Transverse colon (tissue), 4 donors: ENCODE measurements around the gene ZYG11B. TPM values are rescaled to one million over a fixed set of nuclear protein-coding genes. Genes with fewer than 3 reads are reported as not detected.
"Not testable (repeated sequence)": the region's sequence is repeated elsewhere in the genome, so short reads cannot be mapped to it uniquely, and the experiment has no call there.

Experiments
- DNase-seq: peaks from one replicate; pipeline ENCODE4 v3.0.0-alpha.2; 2019
- H3K27ac ChIP-seq, 4 donors: fragments of 200-600 bp; sonication (generic); 2 replicates each; pipeline ENCODE4 v1.5.1; 2016 to 2018; ENCODE audit warnings: inconsistent platforms in 4 of 4
- H3K27me3 ChIP-seq: fragments of 200-600 bp; sonication (generic); 2 replicates; pipeline ENCODE4 v1.5.1; 2017; ENCODE audit warnings: inconsistent platforms
- H3K36me3 ChIP-seq, 4 donors: fragments of 200-600 bp; sonication (generic); 2 replicates each; pipeline ENCODE4 v1.5.1; 2017 to 2019; ENCODE audit warnings: inconsistent platforms in 4 of 4
- H3K4me1 ChIP-seq, 4 donors: fragments of 200-600 bp; sonication (generic); 2 replicates each; pipeline ENCODE4 v1.5.1; 2017 to 2020; ENCODE audit warnings: inconsistent platforms in 4 of 4
- H3K4me3 ChIP-seq, 4 donors: fragments of 200-600 bp; sonication (generic); 1 replicate in 1 of 4; 2 replicates in 3 of 4; pipeline versions ENCODE4 v1.5.1 to v1.6.1; 2017 to 2019; ENCODE audit warnings: inconsistent platforms in 4 of 4
- H3K9me3 ChIP-seq, 2 donors: fragments of 200-600 bp; sonication (generic); 2 replicates each; pipeline ENCODE4 v1.5.1; 2017 to 2019; ENCODE audit warnings: inconsistent platforms in 2 of 2
- CTCF ChIP-seq, 5 experiments: fragments of 200-600 bp in 3 of 5; fragments of 450-650 bp in 2 of 5; sonication (generic) in 3 of 5; IDR thresholded peaks; 1 replicate in 2 of 5; 2 replicates in 3 of 5; pipeline ENCODE4 v1.5.1; 2016 to 2017; ENCODE audit warnings: antibody characterized with exemption in 5 of 5, inconsistent platforms in 3 of 5, mild to moderate bottlenecking in 2 of 5, moderate library complexity in 1 of 5
- EP300 ChIP-seq: sonication (generic); formaldehyde crosslinking; IDR thresholded peaks from one replicate; pipeline ENCODE4 v1.6.1; 2017; ENCODE audit warnings: antibody characterized with exemption, low read depth
- POLR2A ChIP-seq: fragments of 450-650 bp; IDR thresholded peaks from one replicate; pipeline ENCODE4 v1.6.1; 2016; ENCODE audit warnings: antibody characterized with exemption, mild to moderate bottlenecking, moderate library complexity
- POLR2AphosphoS5 ChIP-seq, 3 donors: sonication (generic); formaldehyde crosslinking; IDR thresholded peaks; one replicate each; pipeline ENCODE4 v1.6.1; 2016; ENCODE audit warnings: antibody characterized with exemption in 3 of 3
- WGBS, 2 donors: methylation state at CpG; one replicate each; pipeline ENCODE4 v1.1.5; 2018; ENCODE audit warnings: low coverage in 1 of 2; 5-methylcytosine and 5-hydroxymethylcytosine counted together
- in situ Hi-C, 4 donors: fragments of 200-750 bp; cut with MboI; loops; one replicate each; pipeline versions ENCODE4 v1.15.0 to v1.15.1; 2017; ENCODE audit warnings: low sequenced_read_pairs in 3 of 4, low pct_ligation_motif_present in 1 of 4, low pct_unique_long_range_greater_than_20kb in 1 of 4
- intact Hi-C: fragments of 100-400 bp; cut with DNase I; formaldehyde crosslinking; loops from one replicate; pipeline ENCODE4 v1.15.1; 2023; ENCODE audit warnings: low total_unique reads
- total RNA-seq, 4 donors: library from RNA; depleted of rRNA; stranded (reverse); fragments of >200 nt; gene quantifications; one replicate each; pipeline ENCODE4 v1.1.0, GENCODE V29; 2016

Gene ZYG11B
- total RNA-seq, 4 donors from 2014 or later: 16.9 to 75.9 (median 45.2) TPM

GRCh38 chr1:52686830-52687229 lies 39.4 kb upstream of the ZYG11B start:
- in situ Hi-C loops (loop anchor here (25.0 kb wide), 3 partner anchors 250 to 550 kb away; partner anchors contain the start of genes ZFYVE9 (in 4 of the 4), ORC1 (in 2 of the 4) and PRPF38A (in 2 of the 4)), intact Hi-C loops (no loop called here)
- Histone ChIP-seq H3K36me3 (peaks cover 0 to 16% (median 4%) of the 10 kb centered on the region in 4 donors), H3K4me1 (no peaks in the 10 kb centered on the region), H3K4me3 (no peak overlapping the region), H3K9me3 (no peaks in the 10 kb centered on the region), H3K27me3 (no peaks in the 10 kb centered on the region), H3K27ac (no peak overlapping the region)
- no peak for DNase-seq
- WGBS, 2 donors: 94 to 100% methylated on average over 2 to 5 of the region's 5 CpGs
- no peak for TF ChIP-seq POLR2A
- no peak for TF ChIP-seq EP300
- no peak for TF ChIP-seq CTCF (IDR thresholded peaks at IDR 0.05)
- no peak for TF ChIP-seq POLR2AphosphoS5 (IDR thresholded peaks at IDR 0.05)

GRCh38 chr1:52691821-52692220 lies 34.4 kb upstream of the ZYG11B start:
- Histone ChIP-seq H3K4me3 (no peak overlapping the region), H3K27me3 (no peaks in the 10 kb centered on the region), H3K36me3 (peaks cover 0 to 12% (median 4%) of the 10 kb centered on the region in 4 donors), H3K27ac (no peak overlapping the region), H3K4me1 (peaks cover 0 to 2% (median under 1%) of the 10 kb centered on the region in 4 donors), H3K9me3 (no peaks in the 10 kb centered on the region)
- no peak for TF ChIP-seq CTCF (IDR thresholded peaks at IDR 0.05)
- no peak for DNase-seq
- in situ Hi-C loops: loop anchor here (25.0 kb wide), 3 partner anchors 255 to 555 kb away; partner anchors contain the start of genes ZFYVE9 (in 4 of the 4), ORC1 (in 2 of the 4) and PRPF38A (in 2 of the 4)
- WGBS, 2 donors: 95% methylated on average over 3 of the region's 3 CpGs; no CpG with 5 or more reads in 1 of the 2 donors
- intact Hi-C loops: no loop called here

GRCh38 chr1:52692697-52693096 lies 33.6 kb upstream of the ZYG11B start:
- in situ Hi-C loops: loop anchor here (25.0 kb wide), 3 partner anchors 255 to 555 kb away; partner anchors contain the start of genes ZFYVE9 (in 4 of the 4), ORC1 (in 2 of the 4) and PRPF38A (in 2 of the 4)
- Histone ChIP-seq H3K4me1 (peaks cover 0 to 11% (median 8%) of the 10 kb centered on the region in 4 donors), H3K27me3 (no peaks in the 10 kb centered on the region), H3K27ac (no peak overlapping the region), H3K4me3 (no peak overlapping the region), H3K9me3 (no peaks in the 10 kb centered on the region), H3K36me3 (peaks cover 0 to 7% (median 2%) of the 10 kb centered on the region in 4 donors)
- intact Hi-C loops: no loop called here
- 93% methylated on average over 4 of the region's 4 CpGs; no CpG with 5 or more reads in 1 of the 2 donors for whole genome bisulfite sequencing, 2 donors
- no peak for TF ChIP-seq CTCF (IDR thresholded peaks at IDR 0.05)
- TF ChIP-seq POLR2A: no peak
- no peak for TF ChIP-seq POLR2AphosphoS5 (IDR thresholded peaks at IDR 0.05)
- no peak for TF ChIP-seq EP300
- DNase-seq: no peak

- H3K4me1 ChIP-seq: peaks cover 0 to 12% (median 10%) of the 10 kb centered on the region in 4 donors
- H3K36me3 ChIP-seq, DNase-seq, intact Hi-C loops, H3K9me3 ChIP-seq, H3K4me3 ChIP-seq, H3K27ac ChIP-seq, H3K27me3 ChIP-seq: not testable (repeated sequence)
- in situ Hi-C loops: loop anchor here (25.0 kb wide), 3 partner anchors 256 to 556 kb away; partner anchors contain the start of genes ZFYVE9 (in 4 of the 4), ORC1 (in 2 of the 4) and PRPF38A (in 2 of the 4)
- WGBS, 2 donors: 96 to 97% methylated on average over 10 of the region's 10 CpGs
These were observed 32.9 kb upstream of the ZYG11B start for GRCh38 chr1:52693351-52693750.
